ENCODE measurements around the gene GLMP.
"Not testable (repeated sequence)": the region's sequence is repeated elsewhere in the genome, so short reads cannot be mapped to it uniquely, and the experiment has no call there.

The GLMP gene

DNA sequence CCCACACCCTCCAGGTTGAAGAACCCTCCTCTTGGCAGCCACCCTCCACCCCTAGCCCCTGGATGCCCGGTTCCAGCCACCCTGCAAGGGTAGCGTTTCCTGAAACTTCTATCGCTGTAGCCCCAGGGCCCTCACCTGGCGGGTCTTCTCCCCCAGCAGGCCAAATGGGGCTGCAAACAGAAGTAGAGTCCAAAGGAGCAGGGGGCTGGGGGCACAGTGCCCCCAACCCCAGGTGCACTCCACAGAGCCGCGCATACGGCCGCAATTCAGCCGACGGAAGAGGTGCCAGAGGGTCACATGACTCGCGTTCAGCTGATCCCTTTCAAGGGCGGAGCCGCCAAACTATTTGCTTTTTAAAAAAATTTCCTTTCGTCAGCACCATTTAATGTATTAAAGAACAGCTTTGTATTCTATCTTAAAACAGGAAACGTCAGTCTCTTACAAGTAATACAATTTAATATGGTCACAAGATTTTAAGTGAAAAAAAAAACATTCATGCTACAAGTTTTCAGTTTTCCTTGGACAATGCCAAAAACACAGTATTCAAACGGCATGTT is at the start of gene GLMP:
TSS of gene GLMP (minus strand) at position 289 of the 557 bp plus-strand sequence. CDS start at position 255, 34 bp downstream.
- DNase-seq: peak in 2 of 4 experiments; percentile 15 to 29

- no peak for DNase-seq
Observed at GRCh38 chr1:156344409-156344808, 48.9 kb upstream of the GLMP start.

DNA sequence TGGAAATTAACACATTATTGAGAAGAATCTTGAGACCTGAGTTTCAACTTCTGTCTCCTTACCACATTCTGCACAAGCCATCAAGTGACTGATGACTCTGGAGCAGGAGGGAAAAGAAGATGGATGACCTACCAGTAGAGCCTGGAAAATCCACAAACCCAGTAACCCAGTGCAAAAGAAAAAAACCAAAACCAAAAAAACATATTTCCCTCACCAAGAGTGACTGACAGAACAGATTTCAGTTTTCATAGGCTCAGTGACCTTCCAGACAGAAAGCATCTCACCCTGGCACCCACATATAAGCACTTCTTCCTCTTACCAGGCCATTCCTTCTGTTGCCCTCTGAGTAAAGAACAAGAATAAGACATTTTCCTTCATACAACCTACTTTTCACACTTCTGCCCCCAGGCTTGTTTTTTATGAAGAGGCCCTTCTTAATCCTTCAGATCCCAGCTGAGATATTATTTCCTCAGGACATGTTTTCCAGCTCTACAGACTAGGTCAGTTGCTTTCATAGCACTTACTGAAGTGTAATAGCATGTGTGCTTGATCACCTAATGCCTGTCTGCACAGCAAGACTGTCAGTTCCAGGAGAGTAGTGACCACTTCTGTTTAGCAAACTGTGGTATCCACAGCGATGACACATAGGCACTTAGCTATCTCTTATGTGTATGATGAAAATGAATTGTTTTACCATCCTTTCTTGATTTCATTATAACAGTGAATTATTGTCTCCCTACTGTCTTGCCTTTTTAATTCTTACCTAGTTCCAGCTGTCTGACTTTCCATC is 46.9 kb upstream of the GLMP start:
- DNase-seq: no peak

GRCh38 chr1:156338180-156338976 is 42.9 kb upstream of the GLMP start, which contains the start of the genes CCT3 and TSACC:
Gene CCT3, minus strand, starts transcription at chr1:156338292. Its CDS starts 108 bp downstream, at chr1:156338184.
Gene TSACC, plus strand, starts transcription at chr1:156338526. Its CDS starts 1,232 bp downstream, at chr1:156339758.
- peak; percentile 96 to 98 (median 98) for DNase-seq

DNA sequence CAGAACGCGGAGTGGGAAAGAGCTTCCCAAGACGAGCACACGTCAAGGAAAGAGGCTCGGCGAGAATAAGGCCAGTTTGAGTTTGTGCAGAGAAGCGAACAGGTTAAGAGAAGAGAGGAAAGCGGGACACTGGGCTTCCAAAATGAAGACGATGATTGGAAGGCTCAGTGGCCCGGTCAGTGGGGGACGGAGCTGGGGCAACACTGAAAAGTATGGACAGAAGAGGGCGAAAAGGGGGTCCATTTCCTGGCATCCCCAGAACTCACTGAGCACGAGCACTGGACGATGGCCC is 42.4 kb upstream of the GLMP start:
- DNase-seq: no peak

DNA sequence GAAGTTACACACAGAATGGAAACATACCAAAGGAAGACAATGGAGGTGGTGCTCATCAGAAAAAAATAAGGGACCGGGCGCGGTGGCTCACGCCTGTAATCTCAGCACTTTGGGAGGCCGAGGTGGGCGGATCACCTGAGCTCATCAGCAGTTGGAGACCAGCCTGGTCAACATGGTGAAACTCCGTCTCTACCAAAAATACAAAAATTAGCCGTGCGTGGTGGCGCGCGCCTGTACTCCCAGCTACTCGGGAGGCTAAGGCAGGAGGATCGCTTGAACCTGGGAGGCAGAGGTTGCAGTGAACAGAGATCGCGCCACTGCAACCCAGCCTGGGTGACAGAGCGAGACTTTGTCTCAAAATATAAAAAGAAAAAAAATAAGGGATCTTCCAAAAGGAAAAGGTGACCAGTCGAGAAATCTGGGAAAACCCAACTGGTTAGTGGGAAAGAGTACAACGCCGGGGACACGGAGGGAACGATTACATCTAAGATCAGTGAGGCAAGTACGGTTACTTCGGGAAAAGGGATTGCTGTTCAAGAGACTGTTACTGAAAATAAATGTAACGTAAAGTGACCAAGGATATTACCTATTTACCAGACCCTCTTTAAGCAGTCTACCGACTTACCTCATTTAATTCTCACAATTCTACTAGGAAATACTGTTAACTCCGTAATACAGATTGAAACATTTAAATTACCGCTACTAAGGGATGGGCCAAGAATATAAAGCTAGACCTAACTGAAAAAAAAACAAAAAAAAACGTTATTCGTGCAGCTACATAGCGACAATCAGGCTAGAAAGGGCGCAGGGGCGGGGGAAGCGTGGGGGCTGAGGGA is 41.8 kb upstream of the GLMP start:
- DNase-seq: no peak

GRCh38 chr1:156336242-156336641 is 40.8 kb upstream of the GLMP start:
- DNase-seq: no peak

- not testable (repeated sequence) for DNase-seq
Observed at GRCh38 chr1:156323179-156323578, 27.7 kb upstream of the GLMP start.

DNA sequence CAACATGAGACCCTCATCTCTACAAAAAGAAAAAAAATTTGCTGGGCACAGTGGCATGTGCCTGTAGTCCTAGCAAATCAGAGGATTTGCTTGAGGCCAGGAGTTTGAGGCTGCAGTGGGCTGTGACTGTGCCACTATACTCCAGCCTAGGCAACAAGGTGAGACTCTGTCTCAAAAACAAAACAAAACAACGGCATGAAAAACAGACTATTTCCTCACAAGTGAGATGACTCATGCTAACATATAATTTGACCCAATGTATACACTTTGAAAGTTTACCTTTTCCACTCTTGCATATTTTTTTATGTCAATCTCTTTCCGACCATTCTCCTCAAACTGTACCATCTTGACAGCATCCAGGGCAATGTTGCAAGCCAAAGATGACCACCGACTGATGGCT is 25.1 kb upstream of the GLMP start:
- no peak for DNase-seq

DNA sequence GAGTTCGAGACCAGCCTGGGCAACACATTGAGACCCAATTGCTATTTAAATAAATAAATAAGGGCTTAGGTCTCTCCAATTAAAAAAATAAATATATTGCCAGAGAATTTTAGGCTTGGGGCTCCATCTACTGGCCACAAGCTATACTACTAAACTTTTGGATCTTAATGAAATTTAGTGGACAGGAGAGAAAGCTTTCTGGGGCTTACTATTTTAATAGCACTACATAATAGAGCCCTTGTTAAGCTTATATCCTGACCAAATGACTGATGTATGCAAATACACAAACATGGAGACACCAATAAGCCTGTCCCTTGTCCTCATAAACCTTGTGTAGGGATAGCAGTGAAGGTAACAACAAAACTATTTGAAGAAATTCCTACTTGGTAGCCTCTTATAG is 24.2 kb upstream of the GLMP start:
- no peak for DNase-seq

DNA sequence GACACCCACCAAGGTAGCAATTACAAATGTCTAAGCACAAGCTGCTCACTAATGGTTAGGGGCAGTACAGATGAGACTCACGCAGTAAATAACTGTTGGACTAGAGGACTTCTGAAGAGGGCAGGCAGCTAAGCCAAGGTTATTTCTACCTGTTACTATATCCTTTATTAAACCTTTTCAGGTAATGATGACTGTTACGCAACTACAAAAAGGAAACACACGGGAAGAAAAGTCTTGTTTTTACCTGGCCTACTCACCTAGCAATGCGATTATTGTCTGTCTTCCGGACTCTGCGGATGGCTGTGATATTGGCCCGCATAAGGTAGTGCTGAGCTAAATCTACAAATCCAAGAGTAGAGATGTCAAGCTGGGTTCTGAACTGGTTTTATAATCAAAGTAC is 21.4 kb upstream of the GLMP start:
- no peak for DNase-seq

- no peak for DNase-seq
Observed at GRCh38 chr1:156310962-156311361, 15.5 kb upstream of the GLMP start.

DNA sequence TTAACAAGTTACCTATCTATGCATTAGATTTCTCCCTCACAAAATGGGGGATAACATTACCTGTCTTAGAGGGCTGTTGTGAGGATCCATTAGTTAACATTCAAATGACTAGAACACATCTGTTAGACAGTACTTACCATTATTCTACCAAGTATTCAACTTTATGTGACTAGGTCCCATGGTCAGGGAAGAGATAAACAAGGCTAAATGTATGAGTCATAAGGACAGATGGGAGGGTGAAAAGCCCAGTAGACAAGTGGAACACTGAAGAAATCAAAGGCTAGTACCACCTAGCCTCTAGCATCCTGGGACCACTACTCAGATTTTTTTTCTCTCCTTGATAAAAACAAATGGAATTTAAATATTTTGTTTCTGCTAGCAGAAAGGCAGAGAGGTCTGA is 12.6 kb upstream of the GLMP start:
- no peak for DNase-seq

- DNase-seq: no peak
Observed at GRCh38 chr1:156305215-156305614, 9.7 kb upstream of the GLMP start.

GRCh38 chr1:156303241-156303640 is 7.8 kb upstream of the GLMP start:
- DNase-seq: no peak

DNA sequence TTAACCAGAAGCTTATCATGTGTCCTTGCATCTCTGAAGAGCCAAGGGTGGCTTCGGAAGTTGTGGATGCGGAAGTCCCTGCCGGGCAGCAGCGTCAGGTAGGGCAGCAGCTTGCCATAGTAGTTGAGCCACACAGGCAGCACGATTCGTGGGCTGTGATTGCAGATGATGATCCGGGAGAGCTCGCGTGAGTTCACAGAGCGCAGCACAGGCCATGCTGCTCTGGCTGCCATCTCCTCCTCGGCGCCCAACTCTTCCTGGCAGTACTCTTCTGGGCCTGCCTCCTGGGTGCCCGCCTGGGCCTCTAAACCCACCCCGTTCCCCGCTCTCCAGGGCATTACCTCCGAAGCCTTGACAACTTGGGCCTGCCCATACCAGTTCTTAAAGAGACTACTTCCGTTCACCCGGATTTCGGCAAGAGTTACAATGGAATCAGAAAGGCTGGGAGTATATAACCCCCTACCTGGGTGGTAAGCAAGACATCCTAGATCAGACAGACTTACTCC is 3.4 kb upstream of the GLMP start, which contains the start of gene VHLL:
TSS of gene VHLL (minus strand) at position 456 of the 506 bp plus-strand sequence. CDS start at position 338, 118 bp downstream.
- no peak for DNase-seq

- DNase-seq: no peak
Observed at GRCh38 chr1:156293895-156294294, 1.6 kb downstream of the GLMP start.

DNA sequence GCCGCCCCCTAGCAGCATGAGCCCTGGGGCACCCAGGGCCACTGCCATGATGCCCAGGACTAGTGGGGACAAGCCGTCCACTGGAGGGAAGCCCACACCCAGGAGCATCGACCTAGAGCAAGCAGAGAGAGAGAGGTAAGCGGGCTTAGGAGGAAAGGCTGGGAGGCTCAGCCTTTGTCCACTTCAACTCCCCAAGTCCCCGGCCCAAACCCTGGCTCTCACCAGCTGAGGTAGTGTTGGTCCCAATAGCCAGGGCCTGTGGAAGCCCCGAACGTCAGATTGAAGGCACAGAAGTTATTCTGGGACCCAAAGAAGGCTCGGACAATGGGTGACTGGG is 2.4 kb downstream of the GLMP start:
- DNase-seq: no peak

GRCh38 chr1:156291226-156292061 is 4.0 kb downstream of the GLMP start:
- DNase-seq: no peak

DNA sequence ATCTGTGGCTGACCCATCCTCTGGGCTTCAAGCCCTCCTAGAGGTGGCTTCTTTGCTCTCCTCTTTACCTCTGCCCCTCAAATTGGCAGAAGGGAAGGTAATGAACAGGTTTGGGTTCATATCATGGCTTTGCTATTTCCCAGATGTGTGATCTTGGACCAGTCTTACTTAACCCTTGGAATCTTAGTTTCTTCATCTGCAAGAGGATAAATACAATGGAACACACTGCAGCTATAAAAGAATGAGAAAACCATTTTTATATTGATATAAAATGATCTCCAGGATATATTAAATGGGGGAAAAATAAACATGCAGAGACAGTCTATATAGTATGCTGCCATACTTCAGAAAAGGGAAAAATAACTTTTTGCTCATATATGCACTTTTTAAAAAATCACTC is 5.6 kb downstream of the GLMP start:
- no peak for DNase-seq

- DNase-seq: no peak
Observed at GRCh38 chr1:156286061-156286460, 9.4 kb downstream of the GLMP start.

GRCh38 chr1:156285437-156285836 is 10.0 kb downstream of the GLMP start:
- DNase-seq: no peak

All from activated CD4-positive, CD25-positive, alpha-beta regulatory T cell (primary cell).